K562 (cell line): ENCODE results near the gene ZNF384. TPM values are rescaled to one million over a fixed set of nuclear protein-coding genes. Genes with fewer than 3 reads are reported as not detected.

ENCODE experiments used
- CTBP1 ChIP-seq: fragments of 450-650 bp; IDR thresholded peaks from 2 replicates; pipeline ENCODE4 v1.6.1; 2016; ENCODE audit warnings: borderline replicate concordance
- DACH1 ChIP-seq: fragments of 450-650 bp; IDR thresholded peaks from 2 replicates; pipeline ENCODE4 v1.6.1; 2018; ENCODE audit not compliant: partially characterized antibody
- ETV1 ChIP-seq: fragments of 450-650 bp; conservative IDR thresholded peaks from 2 replicates; pipeline ENCODE4 v1.6.1; 2016; ENCODE audit warnings: missing genetic modification characterization, control low read depth, low read depth, missing compliant biosample characterization
- HDAC2 ChIP-seq: fragments of 450-650 bp; IDR thresholded peaks from 2 replicates; pipeline ENCODE4 v1.6.1; 2016; ENCODE audit warnings: mild to moderate bottlenecking
- HOXB6 ChIP-seq: fragments of 250-450 bp; sonication (Bioruptor Pico); IDR thresholded peaks from 2 replicates; pipeline ENCODE4 v1.5.1; 2022; ENCODE audit warnings: mild to moderate bottlenecking, borderline replicate concordance
- MTA1 ChIP-seq: fragments of 450-650 bp; IDR thresholded peaks from 2 replicates; pipeline ENCODE4 v1.6.1; 2017; ENCODE audit warnings: borderline replicate concordance
- MTA3 ChIP-seq: fragments of 450-650 bp; formaldehyde crosslinking; IDR thresholded peaks from 2 replicates; pipeline ENCODE4 v1.6.1; 2017; ENCODE audit warnings: mild to moderate bottlenecking, borderline replicate concordance
- PCBP1 ChIP-seq: fragments of 200-400 bp; formaldehyde crosslinking; IDR thresholded peaks from 2 replicates; pipeline ENCODE4 v1.6.1; 2018; ENCODE audit warnings: mild to moderate bottlenecking, low read depth, low read length; ENCODE audit not compliant: poor library complexity, severe bottlenecking
- TAL1 ChIP-seq: fragments of 450-650 bp; IDR thresholded peaks from 2 replicates; pipeline ENCODE4 v1.6.1; 2016; ENCODE audit warnings: mild to moderate bottlenecking
- TCF3 ChIP-seq: sonication (generic); formaldehyde crosslinking; IDR thresholded peaks from 2 replicates; pipeline ENCODE4 v1.4.0; 2020; ENCODE audit warnings: mild to moderate bottlenecking, missing genetic modification reagents
- TEAD4 ChIP-seq, 2 experiments: sonication (generic) in 1 of 2; formaldehyde crosslinking in 1 of 2; IDR thresholded peaks; 2 replicates each; pipeline versions ENCODE4 v1.6.1 to v1.8.0; 2012 to 2022; ENCODE audit warnings: borderline replicate concordance in 1 of 2, inconsistent platforms in 1 of 2, low read length in 1 of 2, mild to moderate bottlenecking in 1 of 2, missing genetic modification reagents in 1 of 2
- ZNF12 ChIP-seq: sonication (generic); formaldehyde crosslinking; IDR thresholded peaks from 2 replicates; pipeline ENCODE4 v1.4.0; 2020; ENCODE audit warnings: mild to moderate bottlenecking, missing genetic modification reagents
- ZNF175 ChIP-seq: fragments of 200-800 bp; sonication (Bioruptor generic); IDR thresholded peaks from 2 replicates; pipeline ENCODE4 v1.6.1; 2016; ENCODE audit warnings: low read depth, mild to moderate bottlenecking, missing genetic modification characterization, missing compliant biosample characterization
- ZNF75A ChIP-seq: fragments of 450-650 bp; formaldehyde crosslinking; IDR thresholded peaks from 2 replicates; pipeline ENCODE4 v1.4.0; 2020; ENCODE audit warnings: mild to moderate bottlenecking
- ZNF79 ChIP-seq: fragments of 250-450 bp; sonication (Bioruptor Pico); IDR thresholded peaks from 2 replicates; pipeline ENCODE4 v1.4.0; 2020; ENCODE audit warnings: low read depth, mild to moderate bottlenecking, moderate library complexity
- polyA plus RNA-seq, 8 experiments: library from polyadenylated mRNA; depleted of rRNA in 4 of 8; stranded (reverse) in 5 of 8; unstranded in 3 of 8; fragments of >200 nt; fragmentation: Nextera tagmentation in 2 of 8; fragmentation: Illumina TruSeq in 1 of 8; extraction: Ambion mirVana in 2 of 8; extraction: Trizol in 1 of 8; gene quantifications; 2 replicates each; pipeline versions ENCODE4 v1.2.1 to v1.2.3, GENCODE V29; 2011 to 2014; ENCODE audit warnings: inconsistent platforms in 1 of 8, missing spikeins in 1 of 8
- total RNA-seq, 7 experiments: library from RNA; depleted of rRNA in 6 of 7; stranded (reverse); fragments of >200 nt in 6 of 7; fragmentation: Illumina TruSeq in 2 of 7; extraction: Trizol in 2 of 7; gene quantifications; 2 replicates each; pipeline versions ENCODE4 v1.2.1 to v1.2.3, GENCODE V29; 2011 to 2021; ENCODE audit warnings: low replicate concordance in 1 of 7
- TF ChIP-seq, protein P1 (sequence below), 2 experiments: fragments of 450-650 bp in 1 of 2; sonication (generic) in 1 of 2; formaldehyde crosslinking in 1 of 2; IDR thresholded peaks in 1 of 2; conservative IDR thresholded peaks in 1 of 2; 2 replicates each; pipeline versions ENCODE4 v1.6.1 to v1.8.1; 2016 to 2023; ENCODE audit warnings: mild to moderate bottlenecking in 2 of 2, moderate library complexity in 2 of 2, inconsistent platforms in 1 of 2, missing genetic modification reagents in 1 of 2
- TF ChIP-seq, protein P2 (sequence below): sonication (generic); formaldehyde crosslinking; IDR thresholded peaks from 2 replicates; pipeline ENCODE4 v1.8.0; 2023; ENCODE audit warnings: mild to moderate bottlenecking, missing genetic modification reagents
- TF ChIP-seq, protein P3 (sequence below): fragments of 450-650 bp; formaldehyde crosslinking; conservative IDR thresholded peaks from 2 replicates; pipeline ENCODE4 v1.4.0; 2022; ENCODE audit warnings: mild to moderate bottlenecking, missing genetic modification characterization

The ZNF384 gene
- total and polyA plus RNA-seq, 9 of the 15 experiments (the other 6 are each of a cell fraction or from before 2014, with no cell fraction given) = 0.36 to 64.8 (median 21.3) TPM

DNA sequence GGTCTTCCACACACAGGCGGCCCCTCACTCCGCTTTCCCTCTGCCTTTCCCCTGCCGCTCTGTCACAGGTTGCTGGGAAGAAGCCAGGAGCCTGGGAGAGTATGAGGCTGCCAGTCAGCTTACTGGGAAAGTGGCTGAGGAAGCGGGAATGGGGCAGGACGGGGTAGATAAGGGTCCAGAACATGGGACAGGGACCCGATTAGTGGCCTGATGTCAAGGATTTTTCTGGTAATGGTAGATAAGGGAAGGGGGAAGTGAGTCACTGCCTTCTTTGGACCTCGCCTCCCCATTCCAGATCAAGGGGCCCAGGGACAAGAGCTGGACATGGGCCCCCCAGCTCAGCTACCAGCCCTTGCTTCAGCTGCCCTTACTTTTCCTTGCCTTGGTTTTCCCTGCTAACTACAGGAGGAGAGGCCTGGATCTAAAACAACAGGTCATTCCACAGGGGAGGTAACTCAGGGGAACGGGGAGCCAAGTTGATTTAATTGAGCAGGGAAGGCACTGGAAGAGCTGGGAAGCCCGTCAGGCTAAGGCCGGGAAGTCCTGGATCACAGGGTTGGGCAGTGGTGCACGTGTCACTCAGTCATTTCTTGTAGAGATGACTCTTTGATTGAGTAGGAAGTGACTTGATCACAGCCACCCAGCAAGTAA, 49.9 kb downstream of the ZNF384 start (continued):
- TF ChIP-seq HOXB6 (CRISPR knock-in tag) (no peak), CTBP1 (peak; percentile 71), MTA3 (peak; percentile 80; the same call in 1 of the 2 replicates), HDAC2 (peak; percentile 83), ZNF75A (CRISPR knock-in tag) (no peak), TAL1 (peak; percentile 92), ZNF175 (CRISPR knock-in tag) (0 out of 2 replicates have a peak, but pooled peaks have one; percentile 33), ETV1 (peak; percentile 63), ZNF79 (CRISPR knock-in tag) (no peak), DACH1 (peak; percentile 38), PCBP1 (no peak), MTA1 (peak; percentile 69; the same call in 1 of the 2 replicates), ZNF12 (CRISPR knock-in tag) (no peak), TEAD4 (IDR thresholded peaks at IDR 0.05; ENCODE audit: low read length) (peak; percentile 92), TEAD4 (CRISPR knock-in tag; IDR thresholded peaks at IDR 0.05; ENCODE audit: borderline replicate concordance) (no peak), TCF3 (CRISPR knock-in tag) (peak; percentile 95)
- TF ChIP-seq, protein P1, sequence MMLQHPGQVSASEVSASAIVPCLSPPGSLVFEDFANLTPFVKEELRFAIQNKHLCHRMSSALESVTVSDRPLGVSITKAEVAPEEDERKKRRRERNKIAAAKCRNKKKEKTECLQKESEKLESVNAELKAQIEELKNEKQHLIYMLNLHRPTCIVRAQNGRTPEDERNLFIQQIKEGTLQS (IDR thresholded peaks at IDR 0.05) = peak; percentile 86
- TF ChIP-seq, protein P1 (CRISPR knock-in tag; conservative IDR thresholded peaks at IDR 0.05) = peak; percentile 79; the same call in 1 of the 2 replicates
- TF ChIP-seq, protein P2, sequence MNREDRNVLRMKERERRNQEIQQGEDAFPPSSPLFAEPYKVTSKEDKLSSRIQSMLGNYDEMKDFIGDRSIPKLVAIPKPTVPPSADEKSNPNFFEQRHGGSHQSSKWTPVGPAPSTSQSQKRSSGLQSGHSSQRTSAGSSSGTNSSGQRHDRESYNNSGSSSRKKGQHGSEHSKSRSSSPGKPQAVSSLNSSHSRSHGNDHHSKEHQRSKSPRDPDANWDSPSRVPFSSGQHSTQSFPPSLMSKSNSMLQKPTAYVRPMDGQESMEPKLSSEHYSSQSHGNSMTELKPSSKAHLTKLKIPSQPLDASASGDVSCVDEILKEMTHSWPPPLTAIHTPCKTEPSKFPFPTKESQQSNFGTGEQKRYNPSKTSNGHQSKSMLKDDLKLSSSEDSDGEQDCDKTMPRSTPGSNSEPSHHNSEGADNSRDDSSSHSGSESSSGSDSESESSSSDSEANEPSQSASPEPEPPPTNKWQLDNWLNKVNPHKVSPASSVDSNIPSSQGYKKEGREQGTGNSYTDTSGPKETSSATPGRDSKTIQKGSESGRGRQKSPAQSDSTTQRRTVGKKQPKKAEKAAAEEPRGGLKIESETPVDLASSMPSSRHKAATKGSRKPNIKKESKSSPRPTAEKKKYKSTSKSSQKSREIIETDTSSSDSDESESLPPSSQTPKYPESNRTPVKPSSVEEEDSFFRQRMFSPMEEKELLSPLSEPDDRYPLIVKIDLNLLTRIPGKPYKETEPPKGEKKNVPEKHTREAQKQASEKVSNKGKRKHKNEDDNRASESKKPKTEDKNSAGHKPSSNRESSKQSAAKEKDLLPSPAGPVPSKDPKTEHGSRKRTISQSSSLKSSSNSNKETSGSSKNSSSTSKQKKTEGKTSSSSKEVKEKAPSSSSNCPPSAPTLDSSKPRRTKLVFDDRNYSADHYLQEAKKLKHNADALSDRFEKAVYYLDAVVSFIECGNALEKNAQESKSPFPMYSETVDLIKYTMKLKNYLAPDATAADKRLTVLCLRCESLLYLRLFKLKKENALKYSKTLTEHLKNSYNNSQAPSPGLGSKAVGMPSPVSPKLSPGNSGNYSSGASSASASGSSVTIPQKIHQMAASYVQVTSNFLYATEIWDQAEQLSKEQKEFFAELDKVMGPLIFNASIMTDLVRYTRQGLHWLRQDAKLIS = 0 out of 2 replicates have a peak, but pooled peaks have one; percentile 43
- TF ChIP-seq, protein P3, sequence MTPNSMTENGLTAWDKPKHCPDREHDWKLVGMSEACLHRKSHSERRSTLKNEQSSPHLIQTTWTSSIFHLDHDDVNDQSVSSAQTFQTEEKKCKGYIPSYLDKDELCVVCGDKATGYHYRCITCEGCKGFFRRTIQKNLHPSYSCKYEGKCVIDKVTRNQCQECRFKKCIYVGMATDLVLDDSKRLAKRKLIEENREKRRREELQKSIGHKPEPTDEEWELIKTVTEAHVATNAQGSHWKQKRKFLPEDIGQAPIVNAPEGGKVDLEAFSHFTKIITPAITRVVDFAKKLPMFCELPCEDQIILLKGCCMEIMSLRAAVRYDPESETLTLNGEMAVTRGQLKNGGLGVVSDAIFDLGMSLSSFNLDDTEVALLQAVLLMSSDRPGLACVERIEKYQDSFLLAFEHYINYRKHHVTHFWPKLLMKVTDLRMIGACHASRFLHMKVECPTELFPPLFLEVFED (CRISPR knock-in tag) = no peak
